Forelimb muscle (tissue), 1 donor: ENCODE data around the gene FTL. TPM values are rescaled to one million over a fixed set of nuclear protein-coding genes. Genes with fewer than 3 reads are reported as not detected.
"Not testable (repeated sequence)": the region's sequence is repeated elsewhere in the genome, so short reads cannot be mapped to it uniquely, and the experiment has no call there.

Experiments
- DNase-seq: peaks from one replicate; pipeline ENCODE4 v3.0.0-alpha.2; 2013; ENCODE audit warnings: low read depth
- polyA plus RNA-seq: library from polyadenylated mRNA; unstranded; fragments of 120-200 nt; gene quantifications from one replicate; pipeline ENCODE4 v1.2.1, GENCODE V29; 2013; ENCODE audit not compliant: insufficient read length

FTL gene
- polyA plus RNA-seq = 520 TPM

DNA sequence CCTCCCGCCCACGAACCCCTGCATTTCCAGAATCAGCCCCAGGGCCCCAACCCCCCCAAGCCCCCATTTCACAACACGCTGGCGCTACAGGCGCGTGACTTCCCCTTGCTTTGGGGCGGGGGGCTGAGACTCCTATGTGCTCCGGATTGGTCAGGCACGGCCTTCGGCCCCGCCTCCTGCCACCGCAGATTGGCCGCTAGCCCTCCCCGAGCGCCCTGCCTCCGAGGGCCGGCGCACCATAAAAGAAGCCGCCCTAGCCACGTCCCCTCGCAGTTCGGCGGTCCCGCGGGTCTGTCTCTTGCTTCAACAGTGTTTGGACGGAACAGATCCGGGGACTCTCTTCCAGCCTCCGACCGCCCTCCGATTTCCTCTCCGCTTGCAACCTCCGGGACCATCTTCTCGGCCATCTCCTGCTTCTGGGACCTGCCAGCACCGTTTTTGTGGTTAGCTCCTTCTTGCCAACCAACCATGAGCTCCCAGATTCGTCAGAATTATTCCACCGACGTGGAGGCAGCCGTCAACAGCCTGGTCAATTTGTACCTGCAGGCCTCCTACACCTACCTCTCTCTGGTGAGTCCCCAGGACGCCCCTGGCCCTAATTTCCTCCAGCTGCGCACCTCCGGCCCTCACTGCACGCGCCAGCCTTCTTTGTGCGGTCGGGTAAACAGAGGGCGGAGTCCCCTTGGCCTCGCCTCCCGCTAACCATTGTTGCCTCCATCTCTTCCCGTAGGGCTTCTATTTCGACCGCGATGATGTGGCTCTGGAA, at the start of gene FTL:
FTL (plus strand) TSS at position 270 of the 766 bp plus-strand sequence; CDS start at position 469, 199 bp downstream.
- DNase-seq = peak; percentile 86

- no peak for DNase-seq
Observed at GRCh38 chr19:48915757-48916156, 49.4 kb upstream of the FTL start.

- no peak for DNase-seq
Observed at GRCh38 chr19:48918071-48918470, 47.0 kb upstream of the FTL start.

DNA sequence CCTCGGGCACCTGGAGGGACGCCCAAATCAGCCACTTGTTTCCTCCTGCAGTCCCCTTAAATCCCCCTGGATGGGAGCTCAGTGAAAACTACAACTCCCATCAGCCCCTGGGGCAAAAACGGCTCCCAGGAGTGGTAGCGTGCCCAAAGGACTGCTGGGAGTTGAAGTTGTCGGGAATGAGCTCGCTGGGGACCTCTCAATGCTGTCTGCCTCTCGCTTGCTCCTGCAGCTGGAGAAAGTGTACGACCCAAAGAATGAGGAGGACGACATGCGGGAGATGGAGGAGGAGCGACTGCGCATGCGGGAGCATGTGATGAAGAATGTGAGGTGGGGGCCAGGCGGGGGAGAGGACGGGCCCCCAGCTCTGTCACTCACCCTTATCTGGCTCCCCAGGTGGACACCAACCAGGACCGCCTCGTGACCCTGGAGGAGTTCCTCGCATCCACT, 46.3 kb upstream of the FTL start:
- DNase-seq = no peak

- not testable (repeated sequence) for DNase-seq
Observed at GRCh38 chr19:48919271-48919670, 45.8 kb upstream of the FTL start.

GRCh38 chr19:48920949-48921348, 44.2 kb upstream of the FTL start:
- DNase-seq = no peak

GRCh38 chr19:48921721-48922500, 43.2 kb upstream of the FTL start:
- no peak for DNase-seq

- no peak for DNase-seq
Observed at GRCh38 chr19:48922548-48923490, 42.3 kb upstream of the FTL start.

GRCh38 chr19:48925240-48925843, 39.8 kb upstream of the FTL start:
- DNase-seq = no peak

- DNase-seq = not testable (repeated sequence)
Observed at GRCh38 chr19:48925890-48926289, 39.2 kb upstream of the FTL start.

- no peak for DNase-seq
Observed at GRCh38 chr19:48926909-48927308, 38.2 kb upstream of the FTL start.

- not testable (repeated sequence) for DNase-seq
Observed at GRCh38 chr19:48927692-48928091, 37.4 kb upstream of the FTL start.

DNA sequence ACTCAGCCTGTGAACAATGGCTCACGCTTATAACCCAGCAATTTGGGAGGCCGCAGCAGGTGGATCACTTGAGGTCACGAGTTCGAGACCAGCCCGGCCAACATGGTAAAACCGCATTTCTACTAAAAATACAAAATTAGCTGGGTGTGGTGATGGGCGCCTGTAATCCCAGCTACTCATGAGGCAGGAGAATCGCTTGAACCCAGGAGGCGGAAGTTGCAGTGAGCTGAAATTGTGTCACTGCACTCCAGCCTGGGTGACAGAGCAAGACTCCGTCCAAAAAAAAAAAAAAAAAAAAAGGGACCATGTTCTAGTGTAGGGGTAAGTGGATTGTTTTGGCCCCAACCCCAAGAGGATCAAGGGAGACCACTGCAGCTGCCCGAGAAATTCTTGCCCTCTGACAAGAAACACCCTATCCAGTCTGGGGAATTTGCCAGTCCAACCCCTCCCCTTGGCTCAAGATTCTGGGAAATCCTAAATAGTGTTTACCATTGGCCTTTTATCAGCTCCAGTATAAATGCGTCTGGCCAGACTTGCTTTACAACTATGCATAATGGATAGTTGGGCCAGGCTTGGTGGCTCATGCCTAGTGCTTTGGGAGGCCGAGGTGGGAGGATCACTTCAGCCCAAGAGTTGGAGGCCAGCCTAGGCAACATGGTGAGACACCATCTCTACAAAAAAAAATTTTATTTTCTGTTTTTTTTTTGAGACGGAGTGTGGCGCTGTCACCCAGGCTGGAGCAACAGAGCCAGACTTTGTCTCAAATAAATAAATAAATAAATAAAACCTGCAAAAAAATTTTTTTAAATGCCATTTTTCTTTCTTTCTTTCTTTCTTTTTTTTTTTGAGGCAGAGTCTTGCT, 36.7 kb upstream of the FTL start:
- no peak for DNase-seq

GRCh38 chr19:48933382-48933932, 31.7 kb upstream of the FTL start, which contains the start of gene DHDH:
Gene DHDH (plus strand): TSS chr19:48933699. CDS start chr19:48933722, 23 bp downstream.
- DNase-seq = no peak

DNA sequence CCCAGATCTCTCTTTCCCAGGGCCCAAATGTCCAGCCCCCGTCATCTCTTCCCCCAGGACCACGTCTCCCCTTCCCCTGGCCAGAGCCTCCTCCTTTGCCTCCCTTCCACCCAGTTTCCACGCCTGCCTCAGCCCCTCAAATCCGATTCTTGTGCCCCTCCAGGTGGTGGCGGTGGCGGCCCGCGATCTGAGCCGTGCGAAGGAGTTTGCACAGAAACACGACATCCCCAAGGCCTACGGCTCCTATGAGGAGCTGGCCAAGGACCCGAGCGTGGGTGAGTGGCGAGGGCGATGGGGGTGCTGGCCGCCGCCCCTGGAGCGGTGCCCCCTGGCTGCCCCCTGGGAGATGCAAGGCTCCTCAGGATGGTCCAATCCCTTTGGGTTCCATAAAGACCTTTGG, 30.3 kb upstream of the FTL start:
- DNase-seq = no peak

DNA sequence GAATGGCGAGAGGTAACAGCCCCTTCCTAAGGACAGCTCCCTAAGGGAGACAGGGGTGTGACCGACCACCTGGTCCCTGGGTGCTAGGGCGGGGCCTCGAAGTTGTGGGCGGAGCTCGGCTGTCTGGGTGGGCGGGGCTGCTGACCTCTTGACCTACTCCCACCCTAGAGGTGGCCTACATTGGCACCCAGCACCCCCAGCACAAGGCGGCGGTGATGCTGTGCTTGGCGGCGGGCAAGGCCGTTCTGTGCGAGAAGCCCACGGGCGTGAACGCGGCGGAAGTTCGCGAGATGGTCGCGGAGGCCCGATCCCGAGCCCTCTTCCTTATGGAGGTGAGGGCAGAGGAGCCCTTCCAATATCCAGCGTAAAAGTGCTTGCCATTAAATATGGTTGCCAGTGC, 29.2 kb upstream of the FTL start:
- no peak for DNase-seq

DNA sequence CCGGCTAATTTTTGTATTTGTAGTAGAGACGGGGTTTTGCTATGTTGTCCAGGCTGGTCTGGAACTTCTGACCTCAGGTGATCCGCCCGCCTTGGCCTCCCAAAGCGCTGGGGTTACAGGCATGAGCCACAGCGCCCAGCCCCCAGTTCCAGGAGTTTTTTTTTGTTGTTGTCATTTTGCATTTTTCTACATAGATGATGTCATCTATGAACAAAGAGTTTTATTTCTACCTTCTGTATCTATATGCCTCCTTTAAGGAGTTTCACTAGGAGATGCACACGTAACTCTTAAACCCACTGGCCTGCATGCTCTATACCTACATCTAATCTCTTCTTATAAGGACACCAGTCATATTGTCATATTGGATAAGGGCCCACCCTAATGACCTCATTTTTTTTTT, 26.9 kb upstream of the FTL start:
- DNase-seq = no peak

GRCh38 chr19:48940902-48941301, 24.2 kb upstream of the FTL start:
- no peak for DNase-seq

DNA sequence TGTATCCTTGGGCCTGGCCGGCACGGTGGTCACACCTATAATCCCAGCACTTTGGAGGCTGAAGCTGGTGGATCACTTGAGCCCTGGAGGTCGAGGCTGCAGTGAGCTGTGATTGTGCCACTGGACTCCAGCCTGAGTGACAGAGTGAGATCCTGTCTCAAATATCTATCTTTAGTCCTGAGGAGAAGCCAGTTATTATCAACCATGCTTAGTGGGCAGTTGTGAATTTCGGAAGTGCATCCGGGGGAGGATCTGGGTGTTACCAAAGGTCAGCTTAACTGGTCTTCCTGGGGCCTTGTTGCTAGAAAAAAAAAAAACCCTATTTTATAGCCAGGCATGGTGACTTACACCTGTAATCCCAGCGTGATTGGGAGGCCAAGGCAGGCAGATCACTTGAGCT, 22.0 kb upstream of the FTL start:
- no peak for DNase-seq

DNA sequence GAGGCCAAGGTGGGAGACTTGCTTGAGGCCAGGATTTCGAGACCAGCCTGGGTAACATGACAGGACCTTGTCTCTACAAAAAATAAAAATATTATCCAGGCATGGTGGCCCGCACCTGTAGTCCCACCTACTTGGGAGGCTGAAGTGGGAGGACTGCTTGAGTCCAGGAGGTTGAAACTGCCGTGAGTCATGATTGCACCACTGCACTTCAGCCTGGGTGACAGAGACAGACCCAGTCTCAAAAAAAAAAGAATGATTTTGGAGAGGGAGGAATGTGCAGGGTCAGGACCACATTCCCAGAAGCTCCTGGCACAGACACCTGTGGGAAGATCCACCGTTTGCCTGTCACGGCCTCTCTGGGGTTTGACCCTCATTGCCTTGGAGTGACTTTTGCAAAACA, 19.7 kb upstream of the FTL start:
- no peak for DNase-seq
